Measurements from ENCODE around the gene FAM234B.

GRCh38 chr12:13130981-13131380 lies 86.8 kb downstream of the FAM234B start:
- TF ChIP-seq TAF1 (IDR thresholded peaks at IDR 0.05; ENCODE audit: borderline replicate concordance, low read depth, low read length), result no peak
- TF ChIP-seq PBX3 (IDR thresholded peaks at IDR 0.05), result no peak
- TF ChIP-seq YY1 (IDR thresholded peaks at IDR 0.05; ENCODE audit: low read depth), result no peak

All from SK-N-SH (cell line).